IMR-90 (cell line): ENCODE results near the gene BTBD2. TPM values are rescaled to one million over a fixed set of nuclear protein-coding genes. Genes with fewer than 3 reads are reported as not detected.

Experiments used
- ATAC-seq: fragments of 200-7000 bp; cut with Tn5 transposase; 2 replicates; pipeline ENCODE4 v1.9.1; 2020; ENCODE audit warnings: low read depth, mild to moderate bottlenecking, moderate library complexity
- BruUV-seq: library from RNA; stranded (reverse); fragments of 400-500 nt; replicated peaks from 2 replicates; lab custom pipeline; 2021; lab: Mats Ljungman, UMichigan
- CTCF ChIA-PET: fragments of 300-600 bp; formaldehyde crosslinking; extraction: SDS; loops from one replicate; lab custom pipeline; 2021; ENCODE audit warnings: antibody characterized with exemption; lab: Yijun Ruan, JAX
- POLR2A ChIA-PET: fragments of 300-600 bp; sonication (Branson Sonifier 250); formaldehyde crosslinking; loops from one replicate; lab custom pipeline; 2022; ENCODE audit warnings: antibody characterized with exemption; ENCODE audit not compliant: unreplicated experiment; lab: Charles Lee
- DNase-seq: peaks from one replicate; pipeline ENCODE4 v3.0.0; 2013
- H2AFZ ChIP-seq: replicated peaks from 2 replicates; pipeline ENCODE3; 2013; ENCODE audit warnings: low read length, mild to moderate bottlenecking; ENCODE audit not compliant: poor library complexity
- H2AK5ac ChIP-seq: 2 replicates; pipeline ENCODE4 v1.6.1; 2013; ENCODE audit warnings: low read depth, low read length, inconsistent platforms
- H2AK9ac ChIP-seq: replicated peaks from 2 replicates; pipeline ENCODE3; 2013; ENCODE audit warnings: mild to moderate bottlenecking, low read depth, low read length, moderate library complexity; ENCODE audit not compliant: poor library complexity
- H2BK120ac ChIP-seq: 2 replicates; pipeline ENCODE4 v1.6.1; 2013; ENCODE audit warnings: low read depth, low read length, inconsistent platforms
- H2BK15ac ChIP-seq: 3 replicates; pipeline ENCODE4 v1.6.1; 2013; ENCODE audit warnings: low read depth, low read length, inconsistent platforms
- H2BK20ac ChIP-seq: 2 replicates; pipeline ENCODE4 v1.6.1; 2013; ENCODE audit warnings: low read depth, mild to moderate bottlenecking, inconsistent platforms, low read length, moderate library complexity
- H2BK5ac ChIP-seq: 2 replicates; pipeline ENCODE4 v1.6.1; 2013; ENCODE audit warnings: mild to moderate bottlenecking, low read depth, low read length, inconsistent platforms; ENCODE audit not compliant: poor library complexity, severe bottlenecking
- H3K14ac ChIP-seq: replicated peaks from 2 replicates; pipeline ENCODE4 v1.6.1; 2013; ENCODE audit warnings: low read depth, low read length, inconsistent platforms
- H3K18ac ChIP-seq: 2 replicates; pipeline ENCODE4 v1.6.1; 2013; ENCODE audit warnings: low read depth, low read length, control low read depth
- H3K23ac ChIP-seq: 2 replicates; pipeline ENCODE4 v1.6.1; 2013; ENCODE audit warnings: low read depth, low read length, inconsistent platforms
- H3K27ac ChIP-seq: 2 replicates; pipeline ENCODE4 v1.5.1; 2013; ENCODE audit warnings: mild to moderate bottlenecking, control low read depth, low read length; ENCODE audit not compliant: insufficient read depth
- H3K27me3 ChIP-seq: 2 replicates; pipeline ENCODE4 v1.6.1; 2013; ENCODE audit warnings: low read length; ENCODE audit not compliant: control insufficient read depth, insufficient read depth
- H3K36me3 ChIP-seq: 2 replicates; pipeline ENCODE4 v1.6.1; 2013; ENCODE audit warnings: low read length, mixed read lengths; ENCODE audit not compliant: control insufficient read depth, insufficient read depth
- H3K4ac ChIP-seq: 2 replicates; pipeline ENCODE4 v1.6.1; 2013; ENCODE audit warnings: low read depth, low read length, inconsistent platforms
- H3K4me1 ChIP-seq: 2 replicates; pipeline ENCODE4 v1.6.1; 2013; ENCODE audit warnings: low read length, mixed read lengths; ENCODE audit not compliant: control insufficient read depth, insufficient read depth
- H3K4me2 ChIP-seq: 2 replicates; pipeline ENCODE4 v1.6.1; 2013; ENCODE audit warnings: low read depth, mild to moderate bottlenecking, control low read depth, low read length, moderate library complexity
- H3K4me3 ChIP-seq: 2 replicates; pipeline ENCODE4 v1.5.1; 2013; ENCODE audit warnings: low read depth, mild to moderate bottlenecking, control low read depth, low read length, moderate library complexity; ENCODE audit not compliant: insufficient read depth
- H3K56ac ChIP-seq: 2 replicates; pipeline ENCODE4 v1.6.1; 2013; ENCODE audit warnings: low read length, inconsistent platforms; ENCODE audit not compliant: insufficient read depth; ENCODE audit errors: extremely low read depth
- H3K79me1 ChIP-seq, 2 experiments: 2 replicates each; pipeline ENCODE4 v1.6.1; 2013; ENCODE audit warnings: low read length in 2 of 2, inconsistent platforms in 1 of 2, low read depth in 1 of 2
- H3K9ac ChIP-seq: 2 replicates; pipeline ENCODE4 v1.6.1; 2013; ENCODE audit warnings: low read depth, low read length, control low read depth
- H3K9me1 ChIP-seq: 2 replicates; pipeline ENCODE4 v1.6.1; 2013; ENCODE audit warnings: low read length, inconsistent platforms; ENCODE audit not compliant: insufficient read depth
- H3K9me3 ChIP-seq: 2 replicates; pipeline ENCODE4 v1.6.1; 2013; ENCODE audit warnings: low read length; ENCODE audit not compliant: control insufficient read depth, insufficient read depth
- H4K20me1 ChIP-seq: 2 replicates; pipeline ENCODE4 v1.6.1; 2013; ENCODE audit warnings: low read length, inconsistent platforms; ENCODE audit not compliant: insufficient read depth
- H4K5ac ChIP-seq: 2 replicates; pipeline ENCODE4 v1.6.1; 2013; ENCODE audit warnings: mild to moderate bottlenecking, low read depth, low read length, control low read depth
- H4K8ac ChIP-seq, 2 experiments: 2 replicates each; pipeline ENCODE4 v1.6.1; 2013; ENCODE audit warnings: low read depth in 2 of 2, low read length in 2 of 2, control low read depth in 1 of 2, inconsistent platforms in 1 of 2
- H4K91ac ChIP-seq: 2 replicates; pipeline ENCODE4 v1.6.1; 2013; ENCODE audit warnings: low read depth, low read length, inconsistent platforms; ENCODE audit not compliant: insufficient read depth
- CHD1 ChIP-seq: IDR thresholded peaks from 2 replicates; pipeline ENCODE4 v1.6.1; 2012; ENCODE audit warnings: low read depth, low read length, improper control_type of control experiment
- FOS ChIP-seq: fragments of 150-350 bp; IDR thresholded peaks from 2 replicates; pipeline ENCODE4 v1.6.1; 2016; ENCODE audit warnings: low read depth, low read length
- MAFK ChIP-seq: IDR thresholded peaks from 2 replicates; pipeline ENCODE4 v1.6.1; 2012; ENCODE audit warnings: low read depth, low read length, improper control_type of control experiment
- MAZ ChIP-seq: IDR thresholded peaks from 2 replicates; pipeline ENCODE4 v1.6.1; 2012; ENCODE audit warnings: low read depth, mild to moderate bottlenecking, low read length, improper control_type of control experiment, moderate library complexity, borderline replicate concordance
- MXI1 ChIP-seq: IDR thresholded peaks from 2 replicates; pipeline ENCODE4 v1.6.1; 2012; ENCODE audit warnings: low read depth, mild to moderate bottlenecking, low read length, moderate library complexity, borderline replicate concordance
- POLR2A ChIP-seq: IDR thresholded peaks from 2 replicates; pipeline ENCODE4 v1.6.1; 2012; ENCODE audit warnings: mild to moderate bottlenecking, low read depth, low read length
- RAD21 ChIP-seq: IDR thresholded peaks from 2 replicates; pipeline ENCODE4 v1.6.1; 2012; ENCODE audit warnings: low read length, improper control_type of control experiment
- SMC3 ChIP-seq: fragments of 150-350 bp; IDR thresholded peaks from 2 replicates; pipeline ENCODE4 v1.6.1; 2016; ENCODE audit warnings: low read depth, mild to moderate bottlenecking, antibody characterized with exemption, low read length, moderate library complexity
- WGBS, 2 experiments: methylation state at CpG; one replicate each; pipeline versions ENCODE4 v1.1.5 to v1.1.7; 2013; ENCODE audit warnings: missing lambda C conversion rate in 2 of 2; ENCODE audit not compliant: insufficient read length in 1 of 2; ENCODE audit errors: extremely low coverage in 2 of 2; 5-methylcytosine and 5-hydroxymethylcytosine counted together
- dilution Hi-C: fragments of 300-500 bp; cut with HindIII; formaldehyde crosslinking; loops from one replicate; pipeline ENCODE4 v1.14.3; 2018; ENCODE audit warnings: low sequenced_read_pairs; ENCODE audit not compliant: unreplicated experiment
- in situ Hi-C: fragments of 300-500 bp; cut with MboI; formaldehyde crosslinking; loops from 3 replicates; pipeline ENCODE4 v1.14.3; 2019; ENCODE audit warnings: low sequenced_read_pairs, inconsistent platforms, mixed read lengths
- intact Hi-C: fragments of 100-400 bp; cut with micrococcal nuclease; formaldehyde crosslinking; loops from 2 replicates; pipeline ENCODE4 v1.10.0; 2022
- polyA plus RNA-seq, 3 experiments: library from polyadenylated mRNA; depleted of rRNA; stranded (reverse); fragments of >200 nt; gene quantifications; 2 replicates each; pipeline ENCODE4 v1.2.3, GENCODE V29; 2012; ENCODE audit warnings: low replicate concordance in 1 of 3
- total RNA-seq: library from RNA; depleted of rRNA; stranded (reverse); fragments of >200 nt; gene quantifications from 2 replicates; pipeline ENCODE4 v1.2.3, GENCODE V29; 2012
- TF ChIP-seq, protein P1 (sequence below): fragments of 150-350 bp; IDR thresholded peaks from 2 replicates; pipeline ENCODE4 v1.6.1; 2016; ENCODE audit warnings: low read depth, mild to moderate bottlenecking, low read length, moderate library complexity, borderline replicate concordance
- TF ChIP-seq, protein P2 (sequence below): conservative IDR thresholded peaks from 2 replicates; pipeline ENCODE4 v1.5.1; 2012; ENCODE audit warnings: mild to moderate bottlenecking, low read depth, low read length, improper control_type of control experiment

Gene BTBD2
- total and polyA plus RNA-seq, 2 of the 4 experiments (the other 2 are of a cell fraction): 24.4 to 65.7 TPM

DNA sequence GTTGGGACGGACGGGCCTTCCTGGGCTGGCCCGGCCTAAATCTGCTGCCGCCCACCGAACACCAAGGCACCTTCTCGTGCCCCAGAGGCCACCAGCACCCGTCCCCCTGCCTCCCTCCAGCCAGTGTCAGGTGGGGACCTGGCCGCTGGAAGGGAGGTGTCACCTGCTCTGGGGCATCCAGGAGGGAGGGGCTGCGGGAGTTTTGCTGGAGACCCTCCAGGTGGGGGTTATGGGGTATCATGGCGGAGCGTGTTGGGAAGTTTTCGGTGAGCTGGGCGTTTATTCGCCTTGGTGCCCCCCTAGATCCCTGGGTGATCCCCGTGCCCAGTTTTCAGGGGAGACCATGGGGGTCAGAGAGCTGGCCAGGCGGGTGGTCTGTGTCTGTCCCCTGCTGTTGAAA lies 64.9 kb downstream of the BTBD2 start:
- Histone ChIP-seq H3K9me3 (no peaks in the 10 kb centered on the region), H2BK5ac (no peak overlapping the region), H3K79me1 (peaks cover 5 to 72% of the 10 kb centered on the region in 2 experiments; a peak in 2 of 4 replicates), H3K18ac (no peak overlapping the region), H3K14ac (no peak overlapping the region), H3K27me3 (no peaks in the 10 kb centered on the region), H2AFZ (no peak overlapping the region), H2BK15ac (no peak overlapping the region), H2AK5ac (no peak overlapping the region), H2BK120ac (no peak overlapping the region), H3K23ac (no peak overlapping the region), H3K27ac (no peak overlapping the region), H4K5ac (no peak overlapping the region), H3K4me3 (no peak overlapping the region), H2BK20ac (no peak overlapping the region), H3K4me2 (no peak overlapping the region), H3K4ac (no peak overlapping the region), H4K91ac (no peak overlapping the region), H3K9ac (no peak overlapping the region), H3K9me1 (peaks cover 2% of the 10 kb centered on the region; the same call in 1 of the 2 replicates), H4K8ac (no peak overlapping the region), H3K56ac (no peak overlapping the region), H3K4me1 (no peaks in the 10 kb centered on the region), H3K36me3 (peaks cover 19% of the 10 kb centered on the region; the same call in 1 of the 2 replicates), H4K20me1 (peaks cover 88% of the 10 kb centered on the region), H2AK9ac (no peak overlapping the region)
- dilution Hi-C loops (no loop called here), in situ Hi-C loops (no loop called here), intact Hi-C loops (no loop called here)
- ATAC-seq (no peak), DNase-seq (no peak)
- BruUV-seq: no TSS peak
- TF ChIP-seq MAZ: no peak
- TF ChIP-seq, protein P1, sequence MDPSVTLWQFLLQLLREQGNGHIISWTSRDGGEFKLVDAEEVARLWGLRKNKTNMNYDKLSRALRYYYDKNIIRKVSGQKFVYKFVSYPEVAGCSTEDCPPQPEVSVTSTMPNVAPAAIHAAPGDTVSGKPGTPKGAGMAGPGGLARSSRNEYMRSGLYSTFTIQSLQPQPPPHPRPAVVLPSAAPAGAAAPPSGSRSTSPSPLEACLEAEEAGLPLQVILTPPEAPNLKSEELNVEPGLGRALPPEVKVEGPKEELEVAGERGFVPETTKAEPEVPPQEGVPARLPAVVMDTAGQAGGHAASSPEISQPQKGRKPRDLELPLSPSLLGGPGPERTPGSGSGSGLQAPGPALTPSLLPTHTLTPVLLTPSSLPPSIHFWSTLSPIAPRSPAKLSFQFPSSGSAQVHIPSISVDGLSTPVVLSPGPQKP: no peak
- no peak for TF ChIP-seq FOS
- TF ChIP-seq MXI1: no peak
- no peak for TF ChIP-seq RAD21
- TF ChIP-seq MAFK: no peak
- TF ChIP-seq SMC3: no peak
- no peak for TF ChIP-seq CHD1
- no peak for TF ChIP-seq POLR2A
- TF ChIP-seq, protein P2, sequence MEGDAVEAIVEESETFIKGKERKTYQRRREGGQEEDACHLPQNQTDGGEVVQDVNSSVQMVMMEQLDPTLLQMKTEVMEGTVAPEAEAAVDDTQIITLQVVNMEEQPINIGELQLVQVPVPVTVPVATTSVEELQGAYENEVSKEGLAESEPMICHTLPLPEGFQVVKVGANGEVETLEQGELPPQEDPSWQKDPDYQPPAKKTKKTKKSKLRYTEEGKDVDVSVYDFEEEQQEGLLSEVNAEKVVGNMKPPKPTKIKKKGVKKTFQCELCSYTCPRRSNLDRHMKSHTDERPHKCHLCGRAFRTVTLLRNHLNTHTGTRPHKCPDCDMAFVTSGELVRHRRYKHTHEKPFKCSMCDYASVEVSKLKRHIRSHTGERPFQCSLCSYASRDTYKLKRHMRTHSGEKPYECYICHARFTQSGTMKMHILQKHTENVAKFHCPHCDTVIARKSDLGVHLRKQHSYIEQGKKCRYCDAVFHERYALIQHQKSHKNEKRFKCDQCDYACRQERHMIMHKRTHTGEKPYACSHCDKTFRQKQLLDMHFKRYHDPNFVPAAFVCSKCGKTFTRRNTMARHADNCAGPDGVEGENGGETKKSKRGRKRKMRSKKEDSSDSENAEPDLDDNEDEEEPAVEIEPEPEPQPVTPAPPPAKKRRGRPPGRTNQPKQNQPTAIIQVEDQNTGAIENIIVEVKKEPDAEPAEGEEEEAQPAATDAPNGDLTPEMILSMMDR: no peak
- CTCF ChIA-PET: no interaction called here
- POLR2A ChIA-PET: no interaction called here
- 100% methylated on average over 7 of the region's 16 CpGs; no CpG with 5 or more reads in 1 of the 2 experiments for WGBS, 2 experiments
